GF-D8 (cell line): Measurements from ENCODE around the gene GUSB.
"Not testable (repeated sequence)": the region's sequence is repeated elsewhere in the genome, so short reads cannot be mapped to it uniquely, and the experiment has no call there.

Experiments used
- DNase-seq: peaks from one replicate; lab custom pipeline; 2025; lab: John Stamatoyannopoulos, UW

Gene GUSB

GRCh38 chr7:65975814-65976445 is 6.1 kb downstream of the GUSB start:
- DNase-seq: no peak

DNA sequence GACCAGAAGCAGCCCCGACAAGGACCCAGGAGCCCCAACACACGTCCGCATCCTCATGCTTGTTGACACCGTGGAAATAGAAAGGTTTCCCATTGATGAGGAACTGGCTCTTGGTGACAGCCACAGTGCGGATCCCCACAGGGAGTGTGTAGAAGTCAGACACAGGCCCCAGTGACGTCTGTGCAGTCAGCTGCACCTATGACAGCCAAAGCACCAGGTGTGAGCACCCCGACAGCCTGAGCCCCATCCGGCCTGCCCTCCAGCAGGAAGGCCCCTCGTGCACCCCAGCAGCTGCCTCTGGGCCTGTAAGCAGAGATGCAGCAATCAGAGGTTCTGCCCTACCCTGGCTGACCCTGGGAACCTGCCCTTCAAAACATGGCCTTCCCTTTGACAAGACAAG is 7.1 kb downstream of the GUSB start:
- DNase-seq: no peak

GRCh38 chr7:65974191-65974801 is 7.7 kb downstream of the GUSB start:
- no peak for DNase-seq

- no peak for DNase-seq
Measured at GRCh38 chr7:65972976-65973375, 9.0 kb downstream of the GUSB start.

- DNase-seq: no peak
Measured at GRCh38 chr7:65971021-65971420, 11.0 kb downstream of the GUSB start.

- no peak for DNase-seq
Measured at GRCh38 chr7:65968256-65969185, 13.5 kb downstream of the GUSB start.

GRCh38 chr7:65967361-65968155 is 14.5 kb downstream of the GUSB start:
- no peak for DNase-seq

GRCh38 chr7:65966146-65966545 is 15.9 kb downstream of the GUSB start:
- DNase-seq: no peak

- not testable (repeated sequence) for DNase-seq
Measured at GRCh38 chr7:65964671-65965070, 17.3 kb downstream of the GUSB start.

GRCh38 chr7:65962033-65962432 is 20.0 kb downstream of the GUSB start:
- no peak for DNase-seq

- DNase-seq: no peak
Measured at GRCh38 chr7:65960351-65961074, 21.5 kb downstream of the GUSB start.

DNA sequence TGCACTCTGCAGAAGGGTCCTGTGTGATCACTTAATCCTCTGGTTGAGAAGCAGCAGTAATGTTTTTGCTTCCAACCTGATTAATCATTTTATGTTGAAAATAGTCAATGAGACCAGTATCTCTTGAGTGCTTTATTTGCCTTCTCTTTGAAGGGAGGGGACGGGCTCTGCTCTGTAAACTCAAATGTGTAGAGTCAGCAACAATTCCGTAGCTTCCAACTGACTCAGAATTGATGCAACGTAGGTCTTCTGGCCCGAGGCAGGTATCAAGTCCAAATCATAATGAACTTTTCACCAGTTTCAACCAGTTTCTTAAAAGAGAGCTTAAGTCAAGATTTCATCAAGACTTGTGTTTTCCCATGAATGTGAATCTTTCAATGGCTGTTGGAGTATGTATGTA is 26.3 kb downstream of the GUSB start:
- no peak for DNase-seq

DNA sequence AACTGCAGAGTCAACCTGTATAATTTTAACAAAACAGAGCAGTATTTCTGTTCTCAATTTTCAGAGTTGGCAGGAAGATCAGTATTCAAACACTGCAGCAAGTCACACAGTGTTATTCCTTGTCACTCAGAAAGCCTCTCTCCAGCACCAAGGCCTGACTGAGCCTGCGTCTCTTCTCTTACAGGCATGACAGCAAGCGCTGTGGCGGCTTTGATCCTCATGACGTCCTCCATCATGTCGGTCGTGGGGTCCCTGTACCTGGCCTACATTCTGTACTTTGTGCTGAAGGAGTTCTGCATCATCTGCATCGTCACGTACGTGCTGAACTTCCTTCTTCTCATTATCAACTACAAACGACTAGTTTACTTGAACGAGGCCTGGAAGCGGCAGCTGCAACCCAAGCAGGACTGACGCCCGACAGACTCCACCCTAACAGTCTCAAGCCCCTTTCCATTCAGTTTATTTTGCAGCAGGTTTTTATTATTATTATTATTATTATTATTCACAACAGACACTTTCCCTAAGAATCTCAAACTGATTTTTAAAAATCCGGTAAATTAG is 28.0 kb downstream of the GUSB start:
- no peak for DNase-seq

DNA sequence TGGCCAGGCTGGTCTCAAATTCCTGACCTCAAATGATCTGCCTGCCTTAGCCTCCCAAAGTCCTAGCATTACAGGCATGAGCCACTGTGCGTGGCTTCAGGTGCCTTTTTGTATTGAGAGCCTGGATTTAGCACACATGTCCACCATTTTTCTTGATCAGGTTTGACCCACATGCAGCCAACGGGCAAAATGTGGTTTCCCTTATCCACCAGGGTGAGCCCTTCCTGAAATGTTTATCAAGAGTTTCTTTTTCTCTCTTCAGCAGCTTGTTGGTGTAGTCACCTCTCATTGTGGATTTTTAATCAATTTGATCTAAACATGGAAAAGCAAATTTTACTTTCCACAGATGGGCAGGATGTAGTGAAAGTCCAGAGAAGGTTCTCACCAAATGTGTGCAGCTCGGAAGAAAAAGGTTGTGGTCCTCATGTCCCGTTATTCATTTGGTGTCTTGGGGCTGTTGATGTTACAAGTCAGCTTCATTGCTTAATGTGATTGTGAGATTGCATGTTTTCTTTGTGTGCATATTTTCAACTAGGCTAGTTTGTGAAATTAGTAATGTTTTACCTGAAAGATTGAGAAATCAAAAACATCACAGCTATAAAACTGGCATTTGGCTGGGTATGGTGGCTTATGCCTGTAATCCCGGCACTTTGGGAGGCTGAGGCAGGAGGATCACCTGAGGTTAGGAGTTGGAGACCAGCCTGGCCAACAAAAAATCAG is 28.9 kb downstream of the GUSB start:
- DNase-seq: no peak

- DNase-seq: no peak
Measured at GRCh38 chr7:65951837-65952578, 30.0 kb downstream of the GUSB start.

- no peak for DNase-seq
Measured at GRCh38 chr7:65946904-65947303, 35.1 kb downstream of the GUSB start.

GRCh38 chr7:65945787-65946186 is 36.2 kb downstream of the GUSB start:
- DNase-seq: not testable (repeated sequence)

GRCh38 chr7:65938336-65938895 is 43.6 kb downstream of the GUSB start:
- no peak for DNase-seq

DNA sequence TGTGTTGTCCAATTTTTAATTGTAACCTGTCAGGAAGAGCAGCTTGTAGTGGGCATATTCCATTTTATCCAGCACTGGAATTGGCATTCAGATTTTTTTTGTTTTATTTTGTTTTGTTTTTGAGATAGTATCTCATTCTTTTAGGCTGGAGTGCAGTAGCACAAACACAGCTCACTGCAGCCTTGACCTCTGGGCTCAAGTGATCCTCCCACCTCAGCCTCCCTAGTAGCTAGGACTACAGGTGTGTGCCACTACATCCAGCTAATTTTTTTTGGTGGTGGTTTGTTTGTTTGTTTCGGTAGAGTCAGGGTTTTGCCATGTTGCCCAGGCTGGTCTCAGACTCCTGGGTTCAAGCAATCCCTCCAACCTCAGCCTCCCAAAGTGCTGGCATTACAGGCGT is 44.7 kb downstream of the GUSB start:
- no peak for DNase-seq
